Activated CD4-positive, alpha-beta T cell treated with anti-CD3 and anti-CD28 coated beads, Interleukin-2, amount 50 U/mL, for 16 hours (primary cell): Measurements from ENCODE around the gene SPINDOC.
"Not testable (repeated sequence)": the region's sequence is repeated elsewhere in the genome, so short reads cannot be mapped to it uniquely, and the experiment has no call there.

ENCODE experiments used
- DNase-seq: peaks from one replicate; pipeline ENCODE4 v3.0.0-alpha.2; 2020

Gene SPINDOC, protein sequence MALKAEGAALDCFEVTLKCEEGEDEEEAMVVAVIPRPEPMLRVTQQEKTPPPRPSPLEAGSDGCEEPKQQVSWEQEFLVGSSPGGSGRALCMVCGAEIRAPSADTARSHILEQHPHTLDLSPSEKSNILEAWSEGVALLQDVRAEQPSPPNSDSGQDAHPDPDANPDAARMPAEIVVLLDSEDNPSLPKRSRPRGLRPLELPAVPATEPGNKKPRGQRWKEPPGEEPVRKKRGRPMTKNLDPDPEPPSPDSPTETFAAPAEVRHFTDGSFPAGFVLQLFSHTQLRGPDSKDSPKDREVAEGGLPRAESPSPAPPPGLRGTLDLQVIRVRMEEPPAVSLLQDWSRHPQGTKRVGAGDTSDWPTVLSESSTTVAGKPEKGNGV

GRCh38 chr11:63813035-63813562, at the start of gene SPINDOC:
Gene SPINDOC (plus strand): TSS chr11:63813456. CDS start chr11:63813687, 231 bp downstream.
- DNase-seq = peak; percentile 81

GRCh38 chr11:63763496-63764339, 49.5 kb upstream of the SPINDOC start:
- no peak for DNase-seq

DNA sequence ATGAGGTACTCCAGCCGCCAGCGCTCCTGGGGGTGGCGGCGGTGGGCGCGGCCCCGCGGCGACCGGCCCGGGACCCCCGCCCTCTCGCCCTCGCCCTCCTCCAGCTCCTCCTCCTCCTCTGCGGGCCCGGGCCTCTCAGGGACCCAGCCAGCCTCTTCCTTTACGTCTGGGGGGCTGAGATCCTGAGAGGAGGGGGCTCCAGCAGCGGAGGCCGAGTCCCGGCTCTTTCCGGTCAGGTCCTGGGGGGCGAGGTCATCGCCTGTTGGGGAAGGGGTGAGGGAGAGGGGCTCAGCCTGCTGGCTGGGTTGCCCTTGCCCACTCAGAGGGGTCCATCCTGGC, 48.9 kb upstream of the SPINDOC start:
- DNase-seq = no peak

DNA sequence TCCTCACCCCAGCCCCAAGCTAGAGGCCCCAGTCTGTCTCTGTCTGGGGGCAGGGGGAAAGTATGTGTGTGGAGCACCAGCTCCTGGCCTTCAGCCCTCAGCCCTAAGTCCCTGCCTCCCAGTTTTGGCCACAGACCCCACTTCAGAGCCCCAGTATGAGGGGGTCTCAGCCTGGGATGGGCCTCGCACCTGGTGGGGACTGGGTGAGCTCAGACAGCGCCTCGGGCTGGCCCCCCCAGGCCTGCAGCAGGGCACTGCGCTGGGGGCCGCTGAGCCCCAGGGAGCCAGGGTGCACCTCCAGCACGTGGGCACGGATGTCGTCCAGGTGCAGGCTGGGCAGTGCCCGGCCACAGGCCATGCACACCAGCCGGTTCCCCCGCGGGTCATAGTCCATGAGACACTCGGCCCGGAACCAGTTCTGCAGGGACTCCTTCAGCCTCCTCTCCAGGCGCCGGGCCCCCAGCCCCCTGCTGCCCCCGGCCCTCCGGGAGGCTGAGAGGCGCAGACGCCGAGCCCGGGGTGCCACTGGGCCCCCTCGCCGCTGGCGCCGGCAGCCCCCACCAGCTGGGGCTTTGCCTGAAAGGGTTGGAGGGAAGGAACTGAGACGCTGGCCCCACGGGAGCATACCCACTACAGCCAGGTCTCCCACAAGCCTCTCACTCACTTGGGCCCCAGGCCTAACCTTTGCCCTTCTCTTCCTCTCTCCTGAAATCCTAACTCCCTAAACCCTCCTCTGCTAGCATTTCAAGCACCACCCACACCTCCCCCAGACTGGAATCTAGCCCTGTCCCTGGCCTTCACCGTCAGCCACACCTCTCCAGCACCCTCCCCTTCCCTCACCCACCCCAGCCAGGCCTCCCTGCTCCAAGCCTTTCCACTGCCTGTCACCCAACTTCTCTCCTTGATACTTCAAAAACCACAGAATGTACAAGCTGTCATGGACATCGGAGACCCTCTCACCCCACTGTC, 48.3 kb upstream of the SPINDOC start:
- no peak for DNase-seq

GRCh38 chr11:63765688-63766241, 47.5 kb upstream of the SPINDOC start:
- no peak for DNase-seq

DNA sequence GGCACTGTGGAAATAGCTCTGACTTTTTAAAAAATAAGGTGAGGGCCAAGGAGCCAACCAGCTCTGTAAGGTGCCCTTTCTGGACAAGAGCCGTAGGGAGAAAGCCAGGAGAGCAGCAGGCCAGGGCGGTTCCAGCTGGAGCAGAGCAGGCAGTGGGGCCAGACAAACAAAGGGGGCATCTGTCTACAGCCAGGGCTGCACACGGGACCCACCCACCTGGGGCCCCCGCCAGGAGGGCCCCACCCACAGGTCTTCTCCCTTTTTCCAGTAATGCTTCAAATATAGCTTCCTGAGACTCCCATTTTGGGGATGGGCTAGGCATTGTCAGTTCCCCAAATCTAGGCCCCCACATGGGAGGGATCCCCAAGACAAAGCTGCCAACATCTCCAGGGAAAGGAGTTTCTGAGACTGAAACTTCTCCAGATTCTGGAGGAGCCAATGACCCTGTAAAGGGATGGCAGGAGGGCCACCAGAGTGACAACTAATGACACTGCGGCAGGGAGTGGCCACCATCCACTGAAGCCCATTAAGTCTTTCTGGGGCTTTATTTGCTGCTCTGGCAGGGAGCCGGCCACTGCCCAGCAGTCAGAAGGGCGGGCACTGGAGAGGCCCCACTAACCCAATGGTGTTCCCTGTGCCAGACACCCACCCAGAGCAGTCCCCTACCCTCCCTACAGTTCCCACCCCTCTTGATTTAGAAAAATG, 46.6 kb upstream of the SPINDOC start:
- DNase-seq = no peak

- no peak for DNase-seq
Measured at GRCh38 chr11:63767267-63767564, 46.0 kb upstream of the SPINDOC start.

- DNase-seq = peak; percentile 55
Measured at GRCh38 chr11:63767565-63768236, 45.6 kb upstream of the SPINDOC start.

GRCh38 chr11:63768237-63769041, 44.8 kb upstream of the SPINDOC start, which contains the start of gene ZFTA:
Gene ZFTA (minus strand): TSS chr11:63768775. CDS start chr11:63768622, 153 bp downstream.
- peak; percentile 44 for DNase-seq

DNA sequence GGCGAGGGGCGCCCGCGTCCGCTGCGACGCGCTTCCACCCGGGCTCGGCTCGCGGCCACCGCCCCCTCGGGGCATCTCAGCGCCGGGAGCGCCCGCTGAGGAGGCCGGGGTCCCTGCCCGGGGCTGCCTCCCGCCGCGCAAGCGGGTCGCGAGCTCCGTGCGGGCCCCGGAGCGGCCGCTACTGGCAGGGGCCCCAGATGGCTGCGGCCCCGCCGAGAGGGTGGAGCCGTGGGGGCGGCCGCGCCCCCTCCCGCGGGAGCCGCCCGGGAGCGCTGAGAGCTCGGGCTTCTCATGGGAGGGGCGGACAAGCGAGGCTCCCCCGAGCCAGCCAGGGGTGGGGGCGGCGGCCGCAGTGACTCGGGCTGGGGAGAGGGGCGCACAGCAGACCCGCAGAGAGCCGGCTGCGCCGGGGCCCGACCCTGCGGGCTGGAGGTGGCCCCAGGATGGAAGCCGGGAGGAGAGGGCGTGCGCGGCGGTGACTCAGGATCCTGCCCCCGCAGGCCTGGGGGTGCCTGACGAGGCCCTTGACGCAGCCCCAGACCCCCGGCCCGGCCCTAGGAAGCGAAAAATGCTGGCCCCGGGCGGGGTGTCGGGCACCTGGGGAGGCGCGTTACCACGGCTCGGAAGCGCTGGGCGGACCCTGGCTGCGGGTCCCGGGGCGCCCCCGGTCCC, 44.1 kb upstream of the SPINDOC start:
- no peak for DNase-seq

GRCh38 chr11:63769714-63770455, 43.4 kb upstream of the SPINDOC start:
- DNase-seq = no peak

DNA sequence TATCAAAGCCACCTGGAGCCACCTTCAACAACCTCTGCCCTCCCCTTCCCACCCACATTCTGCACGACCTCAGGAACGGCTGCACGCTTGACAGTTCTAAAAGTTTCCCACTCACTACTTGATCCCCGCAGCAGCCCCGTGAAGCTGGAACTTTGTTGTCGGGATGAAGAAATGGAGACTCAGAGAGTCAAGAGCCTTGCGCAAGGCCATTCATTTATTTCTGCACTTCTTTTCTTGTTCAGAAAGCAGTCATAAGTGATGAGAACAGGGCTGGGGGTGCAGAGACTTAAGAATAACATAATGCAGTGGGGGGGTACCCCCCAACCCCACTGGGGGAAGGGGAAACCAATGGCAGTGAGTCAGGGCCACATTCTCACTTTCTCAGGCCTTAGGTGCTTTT, 42.5 kb upstream of the SPINDOC start:
- DNase-seq = no peak

DNA sequence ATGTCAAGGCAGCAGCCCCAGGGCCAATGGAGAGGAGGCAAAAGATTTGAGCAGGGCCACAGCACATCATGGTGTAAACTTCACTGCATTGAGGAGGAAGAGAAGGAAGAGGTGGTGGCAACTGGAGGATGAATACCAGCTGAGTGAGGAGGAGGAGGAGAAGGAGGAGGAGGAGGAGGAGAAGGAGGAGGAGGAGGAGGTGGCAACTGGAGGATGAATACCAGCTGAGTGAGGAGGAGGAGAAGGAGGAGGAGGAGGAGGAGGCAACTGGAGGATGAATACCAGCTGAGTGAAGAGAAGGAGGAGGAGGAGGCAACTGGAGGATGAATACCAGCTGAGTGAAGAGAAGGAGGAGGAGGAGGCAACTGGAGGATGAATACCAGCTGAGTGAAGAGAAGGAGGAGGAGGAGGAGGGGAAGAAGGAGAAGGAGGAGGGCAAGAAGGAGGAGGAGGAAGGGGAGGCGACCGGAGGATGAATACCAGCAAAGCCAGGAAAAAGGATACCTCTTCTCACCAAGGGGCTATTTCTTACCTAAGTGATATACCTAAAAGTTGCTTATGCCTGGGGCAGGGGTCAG, 41.4 kb upstream of the SPINDOC start:
- not testable (repeated sequence) for DNase-seq

GRCh38 chr11:63775191-63775590, 38.1 kb upstream of the SPINDOC start:
- DNase-seq = no peak

DNA sequence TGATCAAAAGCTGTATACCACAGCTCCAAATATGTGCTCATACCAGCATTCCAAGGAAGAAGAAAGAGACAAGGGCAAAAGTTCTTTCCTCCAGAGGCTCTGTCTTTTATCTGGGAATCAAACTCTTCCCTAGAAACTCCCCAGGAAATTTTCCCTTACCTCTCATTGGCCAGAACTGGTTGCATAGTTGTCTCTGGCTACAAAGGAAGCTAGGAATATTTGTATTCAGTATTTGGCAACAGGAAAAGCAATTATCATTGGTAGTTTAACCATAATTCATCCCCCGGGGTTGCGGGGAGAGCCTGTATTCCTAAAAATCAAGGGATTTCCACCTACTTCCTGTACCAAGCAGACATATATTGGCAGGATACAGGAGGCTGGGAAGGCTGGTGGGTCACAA, 34.2 kb upstream of the SPINDOC start:
- DNase-seq = no peak

- DNase-seq = no peak
Measured at GRCh38 chr11:63782749-63783148, 30.5 kb upstream of the SPINDOC start.

GRCh38 chr11:63783925-63784592, 29.2 kb upstream of the SPINDOC start:
- DNase-seq = no peak

- no peak for DNase-seq
Measured at GRCh38 chr11:63785823-63786222, 27.4 kb upstream of the SPINDOC start.
